ENCODE measurements around the gene RALGDS. TPM values are rescaled to one million over a fixed set of nuclear protein-coding genes. Genes with fewer than 3 reads are reported as not detected.

Gene RALGDS
- total RNA-seq, 2 experiments from 2014 or later = 23.8 to 28.2 TPM

GRCh38 chr9:133126697-133127339, 5.8 kb upstream of the RALGDS start:
- Histone ChIP-seq H3K79me2 (ENCODE audit: insufficient read depth, low read depth, low read length) (no peaks in the 10 kb centered on the region), H3K9me3 (ENCODE audit: low read length) (no peaks in the 10 kb centered on the region), H2AFZ (ENCODE audit: low read length) (no peak overlapping the region), H3K27ac (ENCODE audit: low read depth, low read length, poor library complexity, severe bottlenecking) (no peak overlapping the region), H3K9me2 (ENCODE audit: insufficient read depth, low read length) (no peaks in the 10 kb centered on the region), H3K36me3 (ENCODE audit: insufficient read depth, low read length) (no peaks in the 10 kb centered on the region), H4K20me1 (ENCODE audit: insufficient read depth, low read length) (0 out of 2 replicates have a peak, but pooled peaks cover under 1% of the 10 kb centered on the region), H3K4me2 (ENCODE audit: low read length) (no peak overlapping the region), H3K4me3 (ENCODE audit: low read depth, low read length, poor library complexity, severe bottlenecking) (no peak overlapping the region), H3K4me1 (ENCODE audit: insufficient read depth, low read length, poor library complexity, severe bottlenecking) (peaks cover 17% of the 10 kb centered on the region)
- TF ChIP-seq CTCF (conservative IDR thresholded peaks at IDR 0.05; ENCODE audit: low read length) (no peak), EZH2phosphoT487 (IDR thresholded peaks at IDR 0.05; ENCODE audit: borderline replicate concordance, low read depth, low read length) (no peak)
- intact Hi-C loops (cut with micrococcal nuclease; ENCODE audit: unreplicated experiment) = no loop called here
- CTCF ChIA-PET (ENCODE audit: unreplicated experiment) = no interaction called here
- DNase-seq (ENCODE audit: low spot score) = no peak
- POLR2A ChIA-PET = no interaction called here
- no TSS peak for BruUV-seq (replicated peaks)

- no peak for DNase-seq (ENCODE audit: low spot score)
- intact Hi-C loops (cut with micrococcal nuclease; ENCODE audit: unreplicated experiment) = no loop called here
- no peak overlapping the region for H2AFZ ChIP-seq (ENCODE audit: low read length)
- no peak overlapping the region for H3K4me3 ChIP-seq (ENCODE audit: low read depth, low read length, poor library complexity, severe bottlenecking)
- no peaks in the 10 kb centered on the region for H3K9me2 ChIP-seq (ENCODE audit: insufficient read depth, low read length)
- H3K36me3 ChIP-seq (ENCODE audit: insufficient read depth, low read length) = no peaks in the 10 kb centered on the region
- H3K4me2 ChIP-seq (ENCODE audit: low read length) = no peak overlapping the region
- no peaks in the 10 kb centered on the region for H3K9me3 ChIP-seq (ENCODE audit: low read length)
- peaks cover 16% of the 10 kb centered on the region for H3K4me1 ChIP-seq (ENCODE audit: insufficient read depth, low read length, poor library complexity, severe bottlenecking)
- no peak for TF ChIP-seq EZH2phosphoT487 (IDR thresholded peaks at IDR 0.05; ENCODE audit: borderline replicate concordance, low read depth, low read length)
- H3K27ac ChIP-seq (ENCODE audit: low read depth, low read length, poor library complexity, severe bottlenecking) = no peak overlapping the region
- CTCF ChIA-PET (ENCODE audit: unreplicated experiment) = no interaction called here
- no TSS peak for BruUV-seq (replicated peaks)
- H4K20me1 ChIP-seq (ENCODE audit: insufficient read depth, low read length) = 0 out of 2 replicates have a peak, but pooled peaks cover 6% of the 10 kb centered on the region
- no peaks in the 10 kb centered on the region for H3K79me2 ChIP-seq (ENCODE audit: insufficient read depth, low read depth, low read length)
- POLR2A ChIA-PET = interaction anchor here (0.6 kb wide), 1 partner anchor 345 kb away, joined by 4 read pairs; no protein-coding TSS in a partner anchor
These were observed 5.1 kb upstream of the RALGDS start for GRCh38 chr9:133125941-133126696.

GRCh38 chr9:133124907-133125275, 3.9 kb upstream of the RALGDS start:
- no peak overlapping the region for H2AFZ ChIP-seq (ENCODE audit: low read length)
- H3K4me2 ChIP-seq (ENCODE audit: low read length) = no peak overlapping the region
- H4K20me1 ChIP-seq (ENCODE audit: insufficient read depth, low read length) = 0 out of 2 replicates have a peak, but pooled peaks cover 6% of the 10 kb centered on the region
- H3K27ac ChIP-seq (ENCODE audit: low read depth, low read length, poor library complexity, severe bottlenecking) = no peak overlapping the region
- no peak overlapping the region for H3K4me3 ChIP-seq (ENCODE audit: low read depth, low read length, poor library complexity, severe bottlenecking)
- H3K9me2 ChIP-seq (ENCODE audit: insufficient read depth, low read length) = no peaks in the 10 kb centered on the region
- H3K9me3 ChIP-seq (ENCODE audit: low read length) = no peaks in the 10 kb centered on the region
- intact Hi-C loops (cut with micrococcal nuclease; ENCODE audit: unreplicated experiment) = no loop called here
- H3K4me1 ChIP-seq (ENCODE audit: insufficient read depth, low read length, poor library complexity, severe bottlenecking) = peaks cover 13% of the 10 kb centered on the region
- POLR2A ChIA-PET = no interaction called here
- no peaks in the 10 kb centered on the region for H3K79me2 ChIP-seq (ENCODE audit: insufficient read depth, low read depth, low read length)
- TF ChIP-seq CTCF (conservative IDR thresholded peaks at IDR 0.05; ENCODE audit: low read length) (no peak), EZH2phosphoT487 (IDR thresholded peaks at IDR 0.05; ENCODE audit: borderline replicate concordance, low read depth, low read length) (no peak)
- no peaks in the 10 kb centered on the region for H3K36me3 ChIP-seq (ENCODE audit: insufficient read depth, low read length)
- CTCF ChIA-PET (ENCODE audit: unreplicated experiment) = no interaction called here
- BruUV-seq (replicated peaks) = no TSS peak
- no peak for DNase-seq (ENCODE audit: low spot score)

Data from OCI-LY7 (cell line).